Skeletal muscle satellite cell (primary cell): ENCODE results near the gene INTS11.

ENCODE experiments used
- H3K27me3 ChIP-seq: 2 replicates; pipeline ENCODE4 v1.7.0; 2013; ENCODE audit warnings: low read length; ENCODE audit not compliant: control insufficient read depth, insufficient read depth
- H3K36me3 ChIP-seq: 2 replicates; pipeline ENCODE4 v1.7.0; 2013; ENCODE audit warnings: mild to moderate bottlenecking, control low read depth, low read length; ENCODE audit not compliant: insufficient read depth
- H3K4me1 ChIP-seq: 2 replicates; pipeline ENCODE4 v1.7.0; 2013; ENCODE audit warnings: low read length; ENCODE audit not compliant: control insufficient read depth, insufficient read depth
- H3K4me2 ChIP-seq: 2 replicates; pipeline ENCODE4 v1.7.0; 2013; ENCODE audit warnings: mild to moderate bottlenecking, low read length
- H3K4me3 ChIP-seq: 2 replicates; pipeline ENCODE4 v1.7.0; 2013; ENCODE audit warnings: low read length
- H3K9ac ChIP-seq: 2 replicates; pipeline ENCODE4 v1.7.0; 2013; ENCODE audit warnings: mild to moderate bottlenecking, low read depth, low read length, moderate library complexity
- H3K9me3 ChIP-seq: replicated peaks from 2 replicates; pipeline ENCODE4 v1.7.0; 2013; ENCODE audit warnings: mild to moderate bottlenecking, control low read depth, low read length

The INTS11 gene

GRCh38 chr1:1330366-1331067 lies 6.1 kb upstream of the INTS11 start:
- Histone ChIP-seq H3K9ac (no peak overlapping the region), H3K4me3 (no peak overlapping the region), H3K36me3 (peaks cover 30% of the 10 kb centered on the region), H3K9me3 (no peaks in the 10 kb centered on the region), H3K27me3 (no peaks in the 10 kb centered on the region), H3K4me1 (peaks cover 21% of the 10 kb centered on the region), H3K4me2 (peak overlapping the region; percentile 10)

- peaks cover 24% of the 10 kb centered on the region for H3K4me1 ChIP-seq
- H3K4me2 ChIP-seq, result no peak overlapping the region
- H3K27me3 ChIP-seq, result no peaks in the 10 kb centered on the region
- H3K9me3 ChIP-seq, result no peaks in the 10 kb centered on the region
- peaks cover 25% of the 10 kb centered on the region for H3K36me3 ChIP-seq
- H3K9ac ChIP-seq, result no peak overlapping the region
- no peak overlapping the region for H3K4me3 ChIP-seq
Observed at GRCh38 chr1:1329304-1330210, 5.1 kb upstream of the INTS11 start.

- H3K4me3 ChIP-seq, result no peak overlapping the region
- H3K9me3 ChIP-seq, result no peaks in the 10 kb centered on the region
- H3K27me3 ChIP-seq, result no peaks in the 10 kb centered on the region
- H3K4me1 ChIP-seq, result peaks cover 28% of the 10 kb centered on the region
- no peak overlapping the region for H3K9ac ChIP-seq
- peaks cover 16% of the 10 kb centered on the region for H3K36me3 ChIP-seq
- H3K4me2 ChIP-seq, result no peak overlapping the region
Observed at GRCh38 chr1:1328254-1328653, 3.8 kb upstream of the INTS11 start.

GRCh38 chr1:1327291-1327690 lies 2.8 kb upstream of the INTS11 start:
- Histone ChIP-seq H3K36me3 (peaks cover 16% of the 10 kb centered on the region), H3K9me3 (no peaks in the 10 kb centered on the region), H3K27me3 (no peaks in the 10 kb centered on the region), H3K4me1 (peaks cover 34% of the 10 kb centered on the region), H3K4me3 (no peak overlapping the region), H3K9ac (no peak overlapping the region), H3K4me2 (no peak overlapping the region)

GRCh38 chr1:1326075-1326605 lies 1.7 kb upstream of the INTS11 start:
- Histone ChIP-seq H3K9ac (peak overlapping the region; percentile 95), H3K27me3 (no peaks in the 10 kb centered on the region), H3K9me3 (no peaks in the 10 kb centered on the region), H3K4me2 (peak overlapping the region; percentile 84), H3K36me3 (peaks cover 16% of the 10 kb centered on the region), H3K4me3 (peak overlapping the region; percentile 99), H3K4me1 (peaks cover 36% of the 10 kb centered on the region)

GRCh38 chr1:1325288-1326074 lies 1.0 kb upstream of the INTS11 start:
- no peaks in the 10 kb centered on the region for H3K27me3 ChIP-seq
- no peaks in the 10 kb centered on the region for H3K9me3 ChIP-seq
- H3K4me2 ChIP-seq, result peak overlapping the region; percentile 84
- peak overlapping the region; percentile 95 for H3K9ac ChIP-seq
- peak overlapping the region; percentile 99 for H3K4me3 ChIP-seq
- H3K4me1 ChIP-seq, result peaks cover 36% of the 10 kb centered on the region
- peaks cover 17% of the 10 kb centered on the region for H3K36me3 ChIP-seq

GRCh38 chr1:1324084-1324523 lies 356 bp downstream of the INTS11 start:
- Histone ChIP-seq H3K4me1 (peaks cover 35% of the 10 kb centered on the region), H3K9me3 (no peaks in the 10 kb centered on the region), H3K4me3 (peak overlapping the region; percentile 99), H3K4me2 (peak overlapping the region; percentile 85), H3K36me3 (peaks cover 31% of the 10 kb centered on the region), H3K9ac (peak overlapping the region; percentile 98), H3K27me3 (no peaks in the 10 kb centered on the region)

GRCh38 chr1:1322952-1323351 lies 1.5 kb downstream of the INTS11 start:
- Histone ChIP-seq H3K4me1 (peaks cover 45% of the 10 kb centered on the region), H3K36me3 (peaks cover 32% of the 10 kb centered on the region), H3K9ac (no peak overlapping the region), H3K9me3 (no peaks in the 10 kb centered on the region), H3K4me2 (peak overlapping the region; percentile 71), H3K27me3 (no peaks in the 10 kb centered on the region), H3K4me3 (no peak overlapping the region)

GRCh38 chr1:1322418-1322817 lies 2.0 kb downstream of the INTS11 start:
- H3K4me2 ChIP-seq, result peak overlapping the region; percentile 15
- H3K4me3 ChIP-seq, result no peak overlapping the region
- no peaks in the 10 kb centered on the region for H3K9me3 ChIP-seq
- H3K36me3 ChIP-seq, result peaks cover 30% of the 10 kb centered on the region
- no peaks in the 10 kb centered on the region for H3K27me3 ChIP-seq
- H3K4me1 ChIP-seq, result peaks cover 51% of the 10 kb centered on the region
- H3K9ac ChIP-seq, result no peak overlapping the region

GRCh38 chr1:1321477-1321876 lies 3.0 kb downstream of the INTS11 start:
- H3K9ac ChIP-seq, result no peak overlapping the region
- H3K4me2 ChIP-seq, result peak overlapping the region; percentile 62
- H3K4me1 ChIP-seq, result peaks cover 51% of the 10 kb centered on the region
- H3K4me3 ChIP-seq, result peak overlapping the region; percentile 39
- peaks cover 27% of the 10 kb centered on the region for H3K36me3 ChIP-seq
- no peaks in the 10 kb centered on the region for H3K9me3 ChIP-seq
- no peaks in the 10 kb centered on the region for H3K27me3 ChIP-seq
